Stromal cell of bone marrow (primary cell): ENCODE data around the gene RAB26.
A peak's percentile ranks its signal among the peaks of the same experiment; 100 is the strongest.
"Not testable (repeated sequence)": the region's sequence is repeated elsewhere in the genome, so short reads cannot be mapped to it uniquely, and the experiment has no call there.

ENCODE experiments used
- DNase-seq: peaks from one replicate; pipeline ENCODE4 v3.0.0-alpha.2; 2012; ENCODE audit warnings: low read depth

RAB26 gene

GRCh38 chr16:2117341-2117740 lies 31.1 kb upstream of the RAB26 start:
- not testable (repeated sequence) for DNase-seq

DNA sequence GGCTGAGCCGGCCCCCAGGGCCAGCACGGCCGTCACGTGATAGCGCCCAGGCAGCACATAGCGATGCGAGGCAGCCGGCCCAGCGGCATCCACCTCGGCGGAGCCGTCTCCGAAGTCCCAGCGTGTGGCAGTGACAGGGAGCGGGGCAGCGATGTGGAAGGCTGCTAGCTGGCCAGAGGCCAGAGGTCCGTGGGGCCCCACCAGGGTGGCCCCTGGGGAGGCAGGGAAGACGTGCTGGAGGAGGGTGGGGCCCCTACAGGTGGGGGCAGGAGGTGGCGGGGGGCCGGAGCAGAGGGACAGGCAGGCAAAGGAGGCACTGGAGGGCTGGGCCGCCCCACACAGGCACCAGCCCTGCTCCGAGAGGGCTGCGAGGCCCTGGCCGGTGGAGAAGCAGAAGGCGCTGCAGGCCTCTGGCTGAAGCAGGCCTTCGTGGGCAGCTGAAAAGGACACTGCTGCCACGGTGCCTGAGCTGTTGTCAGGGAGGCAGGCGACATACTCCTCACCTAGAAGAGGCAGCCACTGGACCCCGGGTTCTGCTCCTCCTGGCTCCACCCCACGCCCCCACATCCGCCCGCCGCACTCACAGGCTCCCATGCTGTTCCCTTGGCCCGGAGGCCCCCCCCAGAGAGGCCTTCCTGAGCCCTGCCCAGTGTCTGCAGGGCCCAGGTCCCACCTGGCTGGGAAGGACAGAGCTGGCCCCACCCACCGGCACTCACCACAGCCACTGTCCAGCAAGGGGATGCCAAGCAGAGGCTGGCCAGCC lies 30.3 kb upstream of the RAB26 start:
- DNase-seq, result not testable (repeated sequence)

DNA sequence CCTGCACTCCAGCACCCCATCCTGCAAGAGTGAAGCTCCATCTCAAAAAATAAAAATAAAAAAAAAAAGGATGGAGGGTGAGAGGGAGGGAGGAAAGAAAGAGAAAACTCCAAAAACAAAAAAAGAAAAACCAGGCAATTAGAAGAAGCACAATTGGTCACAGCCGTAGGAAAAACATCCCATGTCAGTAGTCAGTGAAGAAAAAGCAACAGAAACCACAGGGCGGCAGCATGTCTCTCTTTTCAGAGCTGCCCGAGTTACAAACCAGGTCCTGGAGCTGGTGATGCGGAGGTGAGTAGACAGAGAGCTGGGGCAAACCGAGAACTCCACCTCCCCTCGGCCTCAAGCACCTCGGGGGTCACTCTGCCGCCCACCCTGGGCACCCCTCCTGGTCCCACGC lies 27.1 kb upstream of the RAB26 start:
- DNase-seq, result peak; percentile 59

DNA sequence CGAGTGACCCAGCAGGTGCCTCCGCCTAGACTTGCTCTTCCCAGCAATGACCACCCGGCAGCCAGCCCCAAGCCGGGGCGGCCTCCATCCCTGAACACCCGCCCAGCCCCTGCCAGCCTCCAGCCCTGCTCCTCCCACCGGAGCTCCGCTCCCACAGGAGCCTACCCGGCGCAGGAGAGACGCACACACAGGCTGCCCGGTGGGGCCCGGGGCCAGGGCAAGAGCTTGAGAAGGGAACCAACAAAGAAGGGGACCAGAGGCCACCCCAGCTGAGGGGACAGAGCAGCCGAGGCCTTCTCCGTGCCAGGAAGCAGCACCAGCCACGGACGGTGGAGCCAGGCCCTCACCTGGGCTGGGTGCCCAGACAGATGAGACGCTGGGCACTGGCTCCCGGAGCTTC lies 26.6 kb upstream of the RAB26 start:
- DNase-seq, result no peak

DNA sequence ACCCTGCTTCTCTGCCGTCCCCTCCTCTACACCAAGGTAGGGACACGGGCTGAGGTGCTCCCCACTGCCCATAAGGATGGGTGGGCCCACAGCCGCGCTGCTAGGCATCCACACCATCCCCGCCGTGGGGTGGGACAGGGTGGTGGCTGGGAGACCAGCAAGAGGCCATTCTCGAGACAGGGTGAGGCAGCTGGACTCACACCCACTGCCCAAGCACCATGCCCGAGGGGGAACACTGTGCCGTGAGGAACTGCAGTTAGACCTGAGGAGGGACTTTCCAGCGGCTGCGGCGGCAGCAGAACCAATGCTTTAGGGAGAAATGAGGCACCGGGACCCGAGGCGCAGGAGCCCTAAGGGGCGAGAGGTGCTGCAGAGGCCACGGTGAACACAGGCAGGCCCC lies 26.0 kb upstream of the RAB26 start:
- no peak for DNase-seq

DNA sequence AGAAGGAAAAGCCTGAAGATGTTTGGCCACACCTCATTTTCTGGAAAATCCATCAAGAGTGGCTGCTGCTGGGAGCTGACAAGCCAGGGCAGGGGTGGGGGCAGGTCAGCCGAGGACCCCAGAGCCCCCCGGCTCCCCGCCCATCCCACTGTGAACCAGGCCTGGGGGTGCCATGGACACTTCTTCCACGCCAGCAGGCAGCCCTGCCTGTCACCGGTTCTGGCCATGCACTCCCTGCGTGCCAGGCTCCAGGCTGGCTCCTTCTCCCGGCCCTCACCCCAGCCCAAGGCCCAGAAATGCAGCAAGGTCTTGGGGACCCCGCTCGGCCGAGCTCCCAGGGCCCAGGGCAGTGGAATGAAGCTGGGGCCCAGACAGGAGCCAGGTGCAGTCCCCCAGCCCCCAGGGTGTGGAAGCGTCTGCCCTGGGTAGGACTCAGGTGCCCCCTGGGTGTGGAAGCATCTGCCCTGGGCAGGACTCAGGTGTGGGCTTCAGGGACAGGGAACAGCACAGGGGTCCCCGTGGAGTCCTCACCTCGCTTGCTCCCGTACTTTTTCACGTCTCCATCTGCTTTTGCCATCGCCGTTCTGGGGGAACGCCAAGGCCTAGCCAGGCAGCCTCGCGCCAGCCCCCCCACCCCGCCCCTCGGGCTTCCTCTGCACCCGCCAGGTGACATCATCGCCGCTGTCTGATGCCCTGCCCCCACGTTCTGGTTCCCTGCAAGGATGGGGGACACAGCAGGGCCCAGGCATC lies 25.3 kb upstream of the RAB26 start:
- DNase-seq, result not testable (repeated sequence)

- not testable (repeated sequence) for DNase-seq
Measured at GRCh38 chr16:2123706-2124376, 24.6 kb upstream of the RAB26 start.

- not testable (repeated sequence) for DNase-seq
Measured at GRCh38 chr16:2124377-2124693, 24.1 kb upstream of the RAB26 start.

DNA sequence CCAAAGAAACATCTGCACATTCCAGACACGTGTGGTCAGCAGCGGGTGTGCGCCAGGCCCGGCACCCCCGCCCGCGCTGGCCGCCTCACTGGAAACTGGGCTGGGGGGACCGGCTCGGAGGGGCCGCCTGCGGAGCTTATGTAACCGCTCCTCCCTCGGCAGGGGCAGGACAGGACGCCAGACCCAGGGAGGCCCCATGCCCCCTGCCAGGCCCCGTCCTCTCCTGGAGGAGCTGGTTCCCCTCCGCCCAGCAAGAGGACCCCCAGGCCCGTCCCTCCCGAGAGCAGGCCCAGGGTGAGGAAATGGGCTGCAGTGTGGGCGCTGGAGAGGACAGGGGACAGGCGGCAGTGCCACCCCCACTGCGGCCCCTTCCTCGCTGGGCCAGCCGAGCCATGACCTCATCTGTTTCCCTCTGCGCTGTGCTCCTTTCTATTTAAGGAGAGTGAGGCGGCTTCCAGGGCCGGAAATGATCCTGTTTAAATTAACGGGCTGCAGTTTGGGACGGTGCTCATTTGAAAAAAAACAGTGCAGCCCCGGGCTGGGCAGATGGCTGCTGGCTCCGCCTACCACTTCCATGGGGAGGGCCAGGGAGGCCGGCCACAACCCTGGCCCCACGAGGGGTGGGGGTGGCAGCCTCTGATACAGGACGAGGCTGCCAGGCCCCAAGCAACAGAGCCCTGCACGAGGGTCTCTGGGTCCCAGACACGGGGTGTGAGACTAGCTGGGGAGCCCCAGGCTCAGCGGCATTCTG lies 23.6 kb upstream of the RAB26 start:
- peak; percentile 54 for DNase-seq

GRCh38 chr16:2125609-2126008 lies 22.8 kb upstream of the RAB26 start:
- not testable (repeated sequence) for DNase-seq

- DNase-seq, result not testable (repeated sequence)
Measured at GRCh38 chr16:2126161-2126743, 22.2 kb upstream of the RAB26 start.

GRCh38 chr16:2126928-2127556 lies 21.4 kb upstream of the RAB26 start:
- DNase-seq, result not testable (repeated sequence)

DNA sequence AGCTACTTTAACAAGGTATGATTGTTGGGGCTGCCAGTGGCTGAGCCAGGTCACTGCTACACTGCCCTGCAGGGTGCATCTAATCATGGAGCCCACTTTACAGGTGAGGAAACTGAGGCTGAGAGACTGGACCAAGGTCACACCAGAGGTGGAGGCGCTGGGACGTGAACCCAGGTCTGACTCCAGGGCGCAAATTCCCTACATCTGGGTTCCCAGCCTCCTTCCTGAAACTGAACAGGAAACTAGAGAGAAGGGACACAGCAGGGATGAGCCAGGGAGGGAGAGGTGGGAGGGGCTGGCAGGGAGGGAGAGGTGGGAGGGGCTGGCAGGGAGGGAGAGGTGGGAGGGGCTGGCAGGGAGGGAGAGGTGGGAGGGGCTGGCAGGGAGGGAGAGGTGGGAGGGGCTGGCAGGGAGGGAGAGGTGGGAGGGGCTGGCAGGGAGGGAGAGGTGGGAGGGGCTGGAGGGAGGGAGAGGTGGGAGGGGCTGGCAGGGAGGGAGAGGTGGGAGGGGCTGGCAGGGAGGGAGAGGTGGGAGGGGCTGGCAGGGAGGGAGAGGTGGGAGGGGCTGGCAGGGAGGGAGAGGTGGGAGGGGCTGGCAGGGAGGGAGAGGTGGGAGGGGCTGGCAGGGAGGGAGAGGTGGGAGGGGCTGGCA lies 20.7 kb upstream of the RAB26 start:
- not testable (repeated sequence) for DNase-seq

DNA sequence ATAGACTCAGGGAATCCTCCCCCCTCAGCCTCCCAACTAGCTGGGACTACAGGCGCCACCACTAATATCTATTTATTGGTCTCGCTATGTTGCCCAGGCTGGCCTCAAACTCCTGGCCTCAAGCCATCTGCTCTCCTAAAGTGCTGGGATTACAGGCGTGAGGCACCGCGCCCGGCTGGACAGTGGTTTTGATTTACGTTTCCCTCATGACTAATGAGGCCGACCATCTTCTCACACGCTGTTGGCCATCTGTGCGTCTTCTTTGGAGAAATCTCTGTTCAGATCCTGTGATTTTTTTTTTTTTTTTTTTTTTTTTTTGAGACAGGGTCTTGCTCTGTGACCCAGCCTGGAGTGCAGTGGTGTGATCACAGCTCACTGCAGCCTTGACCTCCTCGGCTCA lies 19.2 kb upstream of the RAB26 start:
- DNase-seq, result not testable (repeated sequence)

DNA sequence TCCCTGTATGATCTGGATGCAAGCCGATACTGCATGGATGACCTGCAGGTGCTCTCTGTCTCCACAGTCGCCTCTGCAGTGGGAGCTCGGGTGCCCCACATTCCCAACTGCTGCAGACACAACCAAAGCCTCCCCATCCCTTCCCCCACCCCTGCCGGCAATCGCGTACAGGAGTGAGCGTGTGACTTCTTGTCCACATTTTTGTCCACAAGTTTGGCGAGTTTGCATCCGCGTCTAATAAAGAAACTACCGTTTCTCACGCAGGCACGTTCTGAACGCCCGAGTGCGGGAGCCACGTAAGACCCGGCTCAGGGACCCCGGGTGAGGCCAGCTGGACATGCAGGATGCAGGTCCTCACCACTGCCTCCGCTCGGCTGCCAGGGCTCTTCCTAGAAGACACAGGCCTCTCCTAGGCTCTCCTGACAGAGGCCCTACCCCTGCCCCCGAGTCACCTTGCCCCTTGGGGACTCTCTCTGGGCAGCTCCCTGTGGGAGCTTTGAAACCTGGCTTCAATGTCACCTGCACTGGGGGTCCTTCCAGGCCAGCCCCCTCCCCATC lies 18.5 kb upstream of the RAB26 start:
- DNase-seq, result not testable (repeated sequence)

GRCh38 chr16:2133797-2134196 lies 14.6 kb upstream of the RAB26 start:
- DNase-seq, result not testable (repeated sequence)

- DNase-seq, result not testable (repeated sequence)
Measured at GRCh38 chr16:2135071-2135470, 13.4 kb upstream of the RAB26 start.

- peak; percentile 82 for DNase-seq
Measured at GRCh38 chr16:2135770-2136490, 12.5 kb upstream of the RAB26 start, which contains the start of gene PKD1. TSS of gene PKD1 (minus strand) at chr16:2135898. CDS start at chr16:2135689, 209 bp downstream.
